NCI-H510A (cell line): ENCODE data around the gene TEKTIP1.

Source experiments
- DNase-seq: peaks from one replicate; lab custom pipeline; 2025; lab: John Stamatoyannopoulos, UW

The TEKTIP1 gene

DNA sequence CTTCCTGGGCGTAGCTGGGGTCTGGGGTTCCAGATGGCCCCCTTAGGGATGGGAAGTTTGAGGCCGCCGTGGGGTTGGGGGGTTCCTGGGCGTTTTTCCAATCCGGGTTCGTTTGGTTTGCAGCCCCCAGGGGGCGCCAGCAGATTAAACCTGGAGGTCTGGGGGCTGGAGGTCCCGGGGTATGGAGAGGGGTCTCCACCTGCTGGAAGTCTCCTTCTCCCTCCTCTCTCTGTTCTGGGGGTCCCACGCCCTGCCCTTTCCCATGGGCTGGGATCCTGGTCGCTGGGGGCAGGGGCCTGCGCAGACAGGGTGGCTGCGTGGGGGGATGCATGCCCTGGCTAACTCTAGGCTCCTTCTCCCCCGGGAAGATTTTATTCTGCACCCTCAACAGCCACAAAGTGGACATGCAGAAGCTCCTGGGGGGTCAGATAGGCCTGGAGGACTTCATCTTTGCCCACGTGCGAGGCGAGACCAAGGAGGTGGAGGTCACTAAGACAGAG is 47.2 kb downstream of the TEKTIP1 start:
- DNase-seq, result no peak

DNA sequence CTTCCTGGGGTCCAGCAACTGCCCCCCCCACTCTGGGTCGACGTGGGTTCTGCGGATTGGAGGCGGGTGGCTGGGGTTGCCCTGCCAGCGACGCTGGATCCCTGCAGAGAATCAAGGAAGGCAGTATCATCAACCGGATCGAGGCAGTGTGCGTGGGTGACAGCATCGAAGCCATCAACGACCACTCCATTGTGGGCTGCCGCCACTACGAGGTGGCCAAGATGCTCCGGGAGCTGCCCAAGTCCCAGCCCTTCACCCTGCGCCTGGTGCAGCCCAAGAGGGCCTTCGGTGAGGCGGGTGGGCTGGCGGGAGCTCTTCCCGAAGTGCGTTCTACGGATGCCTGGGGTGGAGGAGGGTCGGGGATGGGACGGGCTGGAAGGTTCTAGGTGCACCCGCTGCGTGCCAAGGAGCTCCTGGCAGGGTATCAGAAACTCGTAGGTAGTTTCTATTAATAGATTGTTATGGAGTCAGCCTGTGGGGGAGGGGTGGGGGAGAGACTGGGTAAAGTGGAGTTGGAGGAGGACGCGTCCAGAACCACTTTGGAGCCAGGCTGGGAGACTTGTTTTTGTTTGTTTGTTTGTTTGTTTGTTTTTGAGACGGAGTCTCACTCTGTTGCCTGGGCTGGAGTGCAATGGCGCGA is 47.9 kb downstream of the TEKTIP1 start:
- no peak for DNase-seq

DNA sequence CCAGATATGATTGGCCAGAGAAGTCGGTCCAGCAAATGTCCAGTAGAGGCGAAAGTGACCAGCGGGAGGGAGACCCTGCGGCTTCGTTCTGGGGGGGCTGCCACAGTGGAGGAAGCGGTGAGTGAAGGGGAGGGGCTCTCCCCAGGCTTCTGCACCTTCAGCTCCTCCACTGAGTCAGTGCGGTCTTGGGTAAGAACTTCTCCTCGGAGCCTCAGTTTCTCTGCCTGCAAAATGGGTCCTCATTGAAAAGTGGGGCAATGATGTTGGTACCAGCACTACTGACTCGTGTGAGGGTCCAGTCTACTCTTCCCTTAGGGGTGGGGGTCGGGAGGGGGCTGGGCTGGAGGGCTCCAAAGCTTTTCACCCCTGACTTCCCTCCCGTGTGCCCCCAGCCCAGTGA is 50.5 kb downstream of the TEKTIP1 start:
- DNase-seq, result no peak

DNA sequence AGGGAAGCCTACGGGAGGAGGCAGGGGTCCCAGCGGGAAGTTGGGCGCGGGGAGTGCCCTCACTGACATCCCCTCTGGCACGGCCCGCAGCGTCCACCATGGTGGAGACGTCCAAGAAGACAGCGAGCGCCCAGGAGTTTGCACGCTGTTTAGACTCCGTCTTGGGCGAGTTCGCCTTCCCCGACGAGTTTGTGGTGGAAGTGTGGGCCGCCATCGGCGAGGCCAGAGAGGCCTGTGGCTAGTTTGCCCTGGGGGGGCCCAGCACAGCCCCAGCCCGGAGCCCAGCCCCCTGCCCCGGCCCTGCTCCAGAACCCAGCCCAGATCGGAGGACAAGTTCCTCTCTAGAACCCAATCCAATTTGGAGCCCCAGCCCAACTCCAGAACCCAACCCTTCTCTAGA is 51.0 kb downstream of the TEKTIP1 start:
- DNase-seq, result no peak

DNA sequence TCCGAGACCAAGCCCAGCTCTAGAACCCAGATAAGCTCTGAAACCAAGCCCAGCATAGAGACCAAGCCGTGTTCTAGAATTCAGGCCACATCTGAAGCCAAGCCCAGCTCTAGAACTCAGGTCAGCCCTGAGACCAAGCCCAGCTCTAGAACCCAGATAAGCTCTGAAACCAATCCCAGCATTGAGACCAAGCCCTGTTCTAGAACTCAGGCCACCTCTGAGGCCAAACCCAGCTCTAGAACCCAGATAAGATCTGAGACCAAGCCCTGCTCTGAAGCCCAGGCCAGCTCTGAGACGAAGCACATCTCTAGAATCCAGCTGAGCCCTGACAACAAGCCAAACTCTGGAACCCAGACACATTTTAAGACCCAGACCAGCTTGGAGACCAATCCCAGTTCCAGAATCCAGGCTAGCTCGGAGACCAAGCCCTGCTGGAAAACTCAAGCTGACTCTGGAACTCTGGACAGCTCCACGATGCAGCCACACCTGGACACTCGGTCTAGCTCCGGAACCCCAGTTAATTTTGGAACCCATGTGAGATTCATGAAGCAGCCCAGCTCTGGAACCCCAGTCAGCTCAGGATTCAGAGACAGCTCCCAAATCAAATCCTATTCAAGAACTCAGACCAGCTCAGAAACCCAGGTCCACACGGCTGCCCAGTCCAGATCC is 52.2 kb downstream of the TEKTIP1 start:
- DNase-seq, result no peak

DNA sequence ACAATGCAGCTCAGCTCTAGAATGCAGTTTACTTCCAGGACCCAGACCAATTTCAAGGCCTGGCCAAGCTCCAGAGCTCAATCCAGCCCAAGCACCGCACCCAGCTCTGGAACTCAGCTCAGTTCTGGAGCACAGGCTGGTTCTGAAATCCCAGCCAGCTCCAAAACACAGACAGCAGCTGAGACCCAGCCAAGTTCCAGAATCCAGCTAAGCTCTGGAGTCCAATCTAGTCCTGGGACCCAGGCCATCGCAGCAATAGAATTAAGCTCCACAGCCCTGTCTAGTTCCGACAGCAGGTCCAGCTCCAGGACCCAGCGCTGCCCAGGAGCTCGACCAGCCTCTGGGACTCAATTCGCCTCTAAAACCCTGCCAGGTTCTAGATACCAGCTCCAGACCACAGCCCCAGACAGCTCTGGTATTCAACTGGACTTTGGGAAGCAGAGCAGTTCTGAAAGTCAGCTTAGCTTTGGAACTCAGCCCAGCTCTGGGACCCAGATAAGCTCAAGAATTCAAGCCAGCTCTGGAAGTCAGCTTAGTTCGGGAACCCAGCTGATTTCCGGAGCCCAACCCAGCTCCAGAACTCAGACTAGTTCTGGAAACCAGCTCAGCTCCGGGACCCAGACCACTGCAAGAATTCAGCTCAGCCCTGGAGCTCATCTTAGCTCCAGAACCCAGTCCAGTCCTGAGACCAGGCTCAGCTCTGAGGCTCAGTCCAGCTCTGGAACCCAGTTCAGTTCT is 53.1 kb downstream of the TEKTIP1 start:
- DNase-seq, result no peak

DNA sequence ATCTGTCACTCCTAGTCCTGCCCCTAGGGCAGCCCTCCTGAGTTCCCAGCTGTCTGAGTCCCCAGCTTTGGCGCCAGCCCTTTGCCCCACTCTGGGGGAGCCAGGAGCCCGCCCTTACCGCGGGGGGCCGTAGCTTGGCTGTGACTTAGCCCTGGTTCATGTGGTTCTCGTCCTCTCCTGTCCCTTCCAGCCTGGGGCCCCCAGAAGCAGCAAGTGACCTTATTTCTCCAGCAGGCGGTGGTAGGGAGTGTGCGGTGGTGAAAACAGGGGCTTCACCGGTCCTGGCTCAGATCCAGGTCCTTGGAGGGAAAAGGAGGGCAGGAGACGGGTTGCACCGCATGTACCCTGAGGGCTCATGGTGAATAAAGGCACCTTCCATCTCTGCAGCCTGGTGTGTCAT is 54.2 kb downstream of the TEKTIP1 start:
- DNase-seq, result no peak
